ENCODE results near the gene CEP152. TPM values are rescaled to one million over a fixed set of nuclear protein-coding genes. Genes with fewer than 3 reads are reported as not detected.

CEP152 gene
- polyA plus RNA-seq, 3 donors, result 1.0 to 3.8 (median 1.4) TPM

GRCh38 chr15:48823706-48824105 is 12.8 kb upstream of the CEP152 start:
- Mint-ChIP-seq H3K27me3 (ENCODE audit: low read depth in 3 of 3) (peaks cover 0 to 7% (median 1%) of the 10 kb centered on the region in 3 donors), H3K36me3 (no peaks in the 10 kb centered on the region), H3K9me3 (peaks cover 0 to 7% (median 0%) of the 10 kb centered on the region in 7 donors), H3K27ac (no peak overlapping the region), H3K4me1 (no peaks in the 10 kb centered on the region), H3K4me3 (no peak overlapping the region)
- H3K36me3 ChIP-seq (replicated peaks in 1 of 2; ENCODE audit: control insufficient read depth in 1 of 2, insufficient read depth in 2 of 2, low read length in 2 of 2), result no peaks in the 10 kb centered on the region
- H3K27me3 ChIP-seq (ENCODE audit: control insufficient read depth in 2 of 2, insufficient read depth in 2 of 2, low read length in 2 of 2), result no peaks in the 10 kb centered on the region
- no peak for TF ChIP-seq CTCF (IDR thresholded peaks at IDR 0.05)
- intact Hi-C loops (cut with micrococcal nuclease), result no loop called here
- no peaks in the 10 kb centered on the region for H3K79me2 ChIP-seq (ENCODE audit: insufficient read depth, low read length)
- no peak overlapping the region for H3K4me2 ChIP-seq (replicated peaks; ENCODE audit: extremely low read depth, low read length, poor library complexity, severe bottlenecking)
- no peak overlapping the region for H3K27ac ChIP-seq (ENCODE audit: low read depth in 1 of 2, low read length in 2 of 2)
- H3K9me3 ChIP-seq (replicated peaks in 1 of 2; ENCODE audit: control insufficient read depth in 1 of 2, insufficient read depth in 1 of 2, low read length in 2 of 2), result peaks cover 0 to 4% of the 10 kb centered on the region in 2 donors
- H4K20me1 ChIP-seq (ENCODE audit: insufficient read depth, low read length), result no peaks in the 10 kb centered on the region
- H3K4me1 ChIP-seq (ENCODE audit: control insufficient read depth in 1 of 2, insufficient read depth in 2 of 2, low read length in 2 of 2), result no peaks in the 10 kb centered on the region
- H3K4me3 ChIP-seq (replicated peaks in 1 of 3; ENCODE audit: low read depth in 2 of 3, low read length in 3 of 3), result no peak overlapping the region
- DNase-seq, result no peak
- H3K9ac ChIP-seq (ENCODE audit: insufficient read depth, low read length, poor library complexity, severe bottlenecking), result no peak overlapping the region
- WGBS (ENCODE audit: insufficient coverage), result no CpG with 5 or more reads among the region's 1 CpG
- H2AFZ ChIP-seq (ENCODE audit: insufficient read depth, low read depth, low read length, poor library complexity, severe bottlenecking), result no peak overlapping the region

GRCh38 chr15:48823237-48823636 is 12.4 kb upstream of the CEP152 start:
- WGBS (ENCODE audit: insufficient coverage), result 56% methylated on average over 1 of the region's 1 CpG
- Histone ChIP-seq H3K9me3 (replicated peaks in 1 of 2; ENCODE audit: control insufficient read depth in 1 of 2, insufficient read depth in 1 of 2, low read length in 2 of 2) (peaks cover 0 to 4% of the 10 kb centered on the region in 2 donors), H4K20me1 (ENCODE audit: insufficient read depth, low read length) (no peaks in the 10 kb centered on the region), H3K9ac (ENCODE audit: insufficient read depth, low read length, poor library complexity, severe bottlenecking) (no peak overlapping the region), H3K27me3 (ENCODE audit: control insufficient read depth in 2 of 2, insufficient read depth in 2 of 2, low read length in 2 of 2) (no peaks in the 10 kb centered on the region), H2AFZ (ENCODE audit: insufficient read depth, low read depth, low read length, poor library complexity, severe bottlenecking) (no peak overlapping the region), H3K4me2 (replicated peaks; ENCODE audit: extremely low read depth, low read length, poor library complexity, severe bottlenecking) (no peak overlapping the region), H3K36me3 (replicated peaks in 1 of 2; ENCODE audit: control insufficient read depth in 1 of 2, insufficient read depth in 2 of 2, low read length in 2 of 2) (no peaks in the 10 kb centered on the region), H3K4me1 (ENCODE audit: control insufficient read depth in 1 of 2, insufficient read depth in 2 of 2, low read length in 2 of 2) (no peaks in the 10 kb centered on the region), H3K79me2 (ENCODE audit: insufficient read depth, low read length) (no peaks in the 10 kb centered on the region), H3K27ac (ENCODE audit: low read depth in 1 of 2, low read length in 2 of 2) (no peak overlapping the region), H3K4me3 (replicated peaks in 1 of 3; ENCODE audit: low read depth in 2 of 3, low read length in 3 of 3) (no peak overlapping the region)
- H3K4me3 Mint-ChIP-seq, result no peak overlapping the region
- H3K36me3 Mint-ChIP-seq, result no peaks in the 10 kb centered on the region
- H3K27me3 Mint-ChIP-seq (ENCODE audit: low read depth in 3 of 3), result peaks cover 0 to 7% (median 1%) of the 10 kb centered on the region in 3 donors
- no peak overlapping the region for H3K27ac Mint-ChIP-seq
- TF ChIP-seq CTCF (IDR thresholded peaks at IDR 0.05), result no peak
- no peaks in the 10 kb centered on the region for H3K4me1 Mint-ChIP-seq
- intact Hi-C loops (cut with micrococcal nuclease), result no loop called here
- H3K9me3 Mint-ChIP-seq, result peaks cover 0 to 7% (median 0%) of the 10 kb centered on the region in 7 donors
- no peak for DNase-seq
